GM18868 (cell line): ENCODE results near the gene JAG2.
"Not testable (repeated sequence)": the region's sequence is repeated elsewhere in the genome, so short reads cannot be mapped to it uniquely, and the experiment has no call there.

Experiments
- ATAC-seq: cut with Tn5 transposase; IDR thresholded peaks from one replicate; pipeline ENCODE4 v1.9.1; 2021; ENCODE audit warnings: mild to moderate bottlenecking, moderate library complexity; ENCODE audit not compliant: unreplicated experiment

Gene JAG2

DNA sequence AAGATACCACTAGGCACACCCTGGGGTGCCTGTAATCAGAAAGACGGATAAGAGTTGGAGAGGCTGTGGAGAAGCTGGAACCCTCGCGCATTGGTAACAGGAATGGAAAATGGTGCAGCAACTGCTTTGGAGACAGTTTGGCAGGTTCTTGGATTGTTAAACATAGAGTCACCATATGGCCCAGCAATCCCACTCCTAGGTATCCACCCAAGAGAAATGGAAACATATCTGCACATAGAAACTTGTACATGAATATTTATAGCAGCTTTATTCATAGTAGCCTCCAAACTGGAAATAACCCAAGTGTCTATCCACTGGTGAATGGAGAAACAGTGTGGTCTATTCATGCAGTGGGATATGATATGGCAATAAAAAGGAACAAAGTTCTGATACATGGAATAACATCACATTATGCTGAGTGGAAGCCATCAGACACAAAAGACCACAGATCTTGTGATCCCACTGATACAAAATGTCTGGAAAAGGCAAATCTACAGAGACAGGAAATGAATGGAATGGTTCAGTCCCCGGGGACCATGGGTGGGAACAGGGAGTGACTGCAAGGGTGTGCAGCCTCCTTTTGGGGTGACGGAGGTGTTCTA, 45.4 kb downstream of the JAG2 start:
- ATAC-seq = no peak

- ATAC-seq = no peak
These were observed 48.5 kb downstream of the JAG2 start for GRCh38 chr14:105120056-105120455.

GRCh38 chr14:105119408-105120025, 49.1 kb downstream of the JAG2 start:
- no peak for ATAC-seq

DNA sequence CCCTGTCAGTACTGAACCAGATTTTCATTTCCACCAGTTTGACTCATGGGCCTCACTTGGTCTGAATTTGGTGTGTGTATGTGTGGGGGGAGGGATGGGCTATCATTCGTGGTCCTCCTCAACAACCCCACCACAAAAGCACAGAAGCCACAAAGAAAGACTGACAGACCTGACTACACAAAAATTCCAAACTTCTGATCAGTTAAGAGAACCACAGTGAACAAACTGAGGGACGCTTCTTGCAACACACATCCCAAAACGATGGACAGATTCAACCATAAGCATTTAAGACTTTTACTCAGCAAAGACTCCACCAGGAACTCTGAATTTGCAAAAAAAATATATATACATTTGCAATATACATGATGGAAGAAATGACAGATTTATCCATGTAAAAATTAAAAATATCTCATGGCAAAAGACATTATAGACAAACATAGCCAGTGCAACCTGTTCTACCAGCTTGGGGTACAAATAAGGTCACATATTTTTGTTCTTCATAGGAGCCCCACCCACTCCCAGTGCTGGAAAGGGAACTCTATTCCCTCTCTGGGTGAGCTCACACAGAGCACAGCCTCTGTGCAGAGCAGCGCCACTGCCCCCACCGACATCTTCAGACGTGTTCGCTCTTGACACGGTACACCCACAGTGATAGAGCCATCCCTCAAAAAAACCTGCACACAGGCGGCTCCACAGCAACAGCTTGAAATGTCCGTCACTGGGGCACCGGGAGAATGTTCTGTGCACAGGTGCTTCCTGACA, 49.7 kb downstream of the JAG2 start:
- ATAC-seq = no peak

GRCh38 chr14:105117710-105118385, 50.7 kb downstream of the JAG2 start:
- no peak for ATAC-seq

- no peak for ATAC-seq
These were observed 51.3 kb downstream of the JAG2 start for GRCh38 chr14:105117257-105117646.

- ATAC-seq = no peak
These were observed 51.9 kb downstream of the JAG2 start for GRCh38 chr14:105116451-105117256.

GRCh38 chr14:105109243-105109642, 59.3 kb downstream of the JAG2 start:
- ATAC-seq = not testable (repeated sequence)

DNA sequence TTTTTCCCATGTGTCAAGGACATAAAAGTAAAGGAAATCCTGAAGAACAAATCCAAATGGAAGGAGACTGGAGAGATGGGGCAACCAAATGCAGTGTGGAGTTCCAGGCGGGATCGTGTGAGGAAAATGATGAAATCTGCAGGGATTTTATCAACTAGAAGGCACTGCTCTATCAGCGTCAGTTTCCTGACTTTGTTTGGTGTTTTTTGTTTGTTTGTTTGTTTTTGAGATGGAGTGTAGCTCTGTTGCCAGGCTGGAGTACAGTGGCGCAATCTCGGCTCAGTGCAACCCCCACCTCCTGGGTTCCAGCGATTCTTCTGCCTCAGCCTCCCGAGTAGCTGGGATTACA, 60.1 kb downstream of the JAG2 start:
- ATAC-seq = no peak

- no peak for ATAC-seq
These were observed 60.6 kb downstream of the JAG2 start for GRCh38 chr14:105107781-105108515.

DNA sequence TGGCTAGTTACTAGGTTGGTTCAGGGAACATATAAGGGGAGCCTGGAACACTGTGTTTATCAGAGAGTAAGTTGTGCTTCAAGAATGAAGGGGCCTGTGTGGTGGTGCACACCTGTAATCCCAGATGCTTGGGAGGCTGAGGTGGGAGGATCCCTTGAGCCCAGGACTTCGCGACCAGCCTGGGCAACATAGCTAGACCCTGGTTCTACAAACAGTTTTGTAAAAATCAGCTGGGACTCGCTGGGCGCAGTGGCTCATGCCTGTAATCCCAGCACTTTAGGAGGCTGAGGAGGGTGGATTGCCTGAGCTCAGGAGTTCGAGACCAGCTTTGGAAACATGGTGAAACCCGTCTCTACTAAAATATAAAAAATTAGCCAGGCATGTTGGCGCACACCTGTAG, 61.2 kb downstream of the JAG2 start:
- no peak for ATAC-seq

GRCh38 chr14:105105158-105105557, 63.4 kb downstream of the JAG2 start:
- ATAC-seq = no peak

DNA sequence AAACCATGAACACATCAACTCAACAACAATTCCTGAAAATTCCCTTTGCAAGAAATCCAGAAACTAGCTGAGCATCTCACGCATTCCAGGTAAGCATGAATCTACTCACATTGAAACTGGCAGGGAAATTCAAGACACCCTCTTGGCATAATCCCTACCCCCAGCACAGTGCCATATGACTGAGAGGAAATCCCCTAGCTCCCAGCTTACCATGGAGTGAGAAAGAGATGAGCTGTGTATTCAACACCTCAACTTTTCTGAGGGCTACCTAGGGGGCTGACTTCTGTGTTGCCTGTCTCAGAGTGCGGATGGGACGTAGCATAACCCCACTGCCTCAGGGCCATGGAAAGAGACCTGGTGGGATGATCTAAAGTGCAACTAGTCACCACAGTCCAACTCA, 65.7 kb downstream of the JAG2 start:
- ATAC-seq = no peak

DNA sequence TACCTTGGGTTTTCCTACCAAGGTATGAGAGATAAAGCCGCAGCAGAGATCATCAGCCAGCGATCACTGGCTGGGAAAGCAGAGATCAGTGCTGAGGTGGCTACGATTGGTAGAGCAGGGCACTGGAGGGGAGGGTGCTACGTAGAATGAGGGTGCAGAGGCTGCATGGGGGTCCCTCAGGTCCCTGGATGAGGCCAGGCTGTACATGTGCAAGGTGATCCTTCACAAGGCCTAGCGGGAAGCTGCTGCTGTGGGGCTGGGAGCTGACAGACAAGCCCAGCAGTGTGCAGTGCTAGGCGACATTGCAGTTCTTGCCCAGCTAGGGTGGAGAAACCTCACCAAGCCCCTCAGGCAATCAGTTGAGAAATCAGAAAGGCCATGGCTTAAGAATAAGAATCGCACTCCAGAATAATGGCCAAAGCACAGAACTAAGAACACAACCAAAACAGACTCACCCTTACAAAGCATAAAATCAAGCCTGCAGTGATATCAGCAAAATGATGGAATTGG, 66.2 kb downstream of the JAG2 start:
- ATAC-seq = no peak

DNA sequence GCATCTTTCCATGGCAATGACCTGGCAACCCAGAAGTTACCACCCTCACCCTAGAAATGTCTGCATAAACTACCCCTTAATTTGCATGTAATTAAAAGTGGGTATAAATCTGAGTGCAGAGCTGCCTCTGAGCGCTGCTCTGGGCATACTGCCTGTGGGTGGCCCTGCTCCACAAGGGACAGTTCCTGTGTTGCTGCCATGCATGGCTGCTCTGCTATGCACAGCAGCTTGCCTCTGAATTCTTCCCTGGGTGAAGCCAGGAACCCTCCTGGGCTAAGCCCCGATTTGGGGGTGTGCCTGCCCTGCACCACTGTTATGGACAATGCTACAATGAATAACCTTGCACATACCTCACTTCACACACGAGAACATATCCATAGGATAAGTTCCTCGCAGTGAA, 67.7 kb downstream of the JAG2 start:
- ATAC-seq = no peak

GRCh38 chr14:105099778-105100177, 68.8 kb downstream of the JAG2 start:
- ATAC-seq = no peak

GRCh38 chr14:105098316-105098715, 70.3 kb downstream of the JAG2 start:
- no peak for ATAC-seq

DNA sequence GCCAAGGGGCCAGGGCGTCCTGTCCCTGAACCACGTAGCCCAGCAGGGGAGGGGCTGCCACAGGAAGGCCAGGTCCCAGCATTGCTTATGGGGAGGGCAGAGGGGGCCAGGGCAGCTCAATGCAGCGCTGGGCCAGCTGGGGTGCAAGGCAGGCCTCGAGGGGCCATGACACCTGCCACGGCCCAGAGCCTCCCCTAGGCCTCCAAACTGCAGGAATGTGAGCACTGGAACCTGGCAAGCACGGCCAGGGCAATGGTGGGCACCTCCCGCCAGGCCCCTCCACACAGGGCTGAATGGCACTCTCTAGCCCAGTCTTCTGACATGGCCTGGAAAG, 70.8 kb downstream of the JAG2 start:
- ATAC-seq = no peak

GRCh38 chr14:105096206-105096875, 72.2 kb downstream of the JAG2 start:
- ATAC-seq = no peak
